Activated CD4-positive, alpha-beta T cell treated with anti-CD3 and anti-CD28 coated beads for 36 hours (primary cell): ENCODE results near the gene GOLT1A. TPM values are rescaled to one million over a fixed set of nuclear protein-coding genes. Genes with fewer than 3 reads are reported as not detected.

ENCODE experiments used
- ATAC-seq: fragments of 200-7000 bp; cut with Tn5 transposase; one replicate; pipeline ENCODE4 v1.10.0; 2021; ENCODE audit warnings: mild to moderate bottlenecking, moderate library complexity
- CTCF ChIA-PET: fragments of 350-600 bp; sonication (Branson Sonifier 250); formaldehyde crosslinking; loops from one replicate; lab custom pipeline; 2021; ENCODE audit warnings: antibody characterized with exemption; lab: Charles Lee
- POLR2A ChIA-PET: fragments of 350-600 bp; sonication (Branson Sonifier 250); formaldehyde crosslinking; loops from one replicate; lab custom pipeline; 2021; ENCODE audit warnings: antibody characterized with exemption, inconsistent platforms; lab: Charles Lee
- DNase-seq: peaks from one replicate; pipeline ENCODE4 v3.0.0-alpha.2; 2020
- H3K27ac Mint-ChIP-seq: one replicate; pipeline ENCODE4 v1.8.0; 2021; ENCODE audit warnings: mixed read lengths
- H3K27me3 Mint-ChIP-seq: one replicate; pipeline ENCODE4 v1.8.0; 2021; ENCODE audit warnings: mixed read lengths
- H3K36me3 Mint-ChIP-seq: one replicate; pipeline ENCODE4 v1.8.0; 2021; ENCODE audit warnings: low read depth, mixed read lengths
- H3K4me1 Mint-ChIP-seq: one replicate; pipeline ENCODE4 v1.8.0; 2021; ENCODE audit warnings: mixed read lengths
- H3K4me3 Mint-ChIP-seq: one replicate; pipeline ENCODE4 v1.8.0; 2021; ENCODE audit warnings: mild to moderate bottlenecking, moderate library complexity, mixed read lengths
- H3K9me3 Mint-ChIP-seq: one replicate; pipeline ENCODE4 v1.8.0; 2021; ENCODE audit warnings: low read depth, mixed read lengths
- intact Hi-C, 2 experiments: fragments of 100-400 bp; cut with DNase I in 1 of 2; cut with micrococcal nuclease in 1 of 2; formaldehyde crosslinking; loops; one replicate each; pipeline versions ENCODE4 v1.14.2 to v1.15.1; 2022 to 2024; cut with DNase I, micrococcal nuclease
- total RNA-seq, 2 experiments: library from RNA; stranded (reverse); gene quantifications; one replicate each; pipeline ENCODE4 v1.2.3, GENCODE V29; 2021

GOLT1A gene
- total RNA-seq, 2 experiments from 2014 or later, result 0.21 to 0.69 TPM

DNA sequence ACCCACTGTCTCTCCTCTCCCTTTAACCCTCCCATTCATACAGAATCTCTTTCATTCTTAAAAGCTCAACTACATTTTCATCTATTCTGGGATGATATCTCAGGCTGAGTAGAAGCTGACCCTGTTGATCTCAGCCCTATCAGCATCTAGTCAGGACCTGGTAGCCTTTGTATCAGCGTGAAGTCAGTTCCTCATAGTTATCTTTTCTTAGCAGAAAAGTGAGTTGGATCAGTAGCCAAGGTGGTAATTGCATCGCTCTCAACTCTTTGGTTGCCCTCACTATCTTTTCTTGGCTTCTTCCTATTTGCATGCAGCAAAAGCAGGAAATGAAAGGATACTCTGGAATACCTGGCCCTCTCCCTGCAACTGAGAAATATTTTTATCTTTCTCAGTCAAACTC, 13.6 kb upstream of the GOLT1A start:
- no peaks in the 10 kb centered on the region for H3K27me3 Mint-ChIP-seq
- H3K36me3 Mint-ChIP-seq, result no peaks in the 10 kb centered on the region
- CTCF ChIA-PET, result interaction anchor here (0.7 to 0.9 kb wide), 2 partner anchors 136 to 1062 kb away, joined by 3 to 5 read pairs; no protein-coding TSS in a partner anchor
- ATAC-seq (no peak), DNase-seq (no peak)
- no peak overlapping the region for H3K4me3 Mint-ChIP-seq
- intact Hi-C loops, result no loop called here
- POLR2A ChIA-PET, result interaction anchor here (0.6 kb wide), 1 partner anchor 816 kb away, joined by 3 read pairs; no protein-coding TSS in a partner anchor
- H3K27ac Mint-ChIP-seq, result no peak overlapping the region
- no peaks in the 10 kb centered on the region for H3K9me3 Mint-ChIP-seq
- no peaks in the 10 kb centered on the region for H3K4me1 Mint-ChIP-seq

DNA sequence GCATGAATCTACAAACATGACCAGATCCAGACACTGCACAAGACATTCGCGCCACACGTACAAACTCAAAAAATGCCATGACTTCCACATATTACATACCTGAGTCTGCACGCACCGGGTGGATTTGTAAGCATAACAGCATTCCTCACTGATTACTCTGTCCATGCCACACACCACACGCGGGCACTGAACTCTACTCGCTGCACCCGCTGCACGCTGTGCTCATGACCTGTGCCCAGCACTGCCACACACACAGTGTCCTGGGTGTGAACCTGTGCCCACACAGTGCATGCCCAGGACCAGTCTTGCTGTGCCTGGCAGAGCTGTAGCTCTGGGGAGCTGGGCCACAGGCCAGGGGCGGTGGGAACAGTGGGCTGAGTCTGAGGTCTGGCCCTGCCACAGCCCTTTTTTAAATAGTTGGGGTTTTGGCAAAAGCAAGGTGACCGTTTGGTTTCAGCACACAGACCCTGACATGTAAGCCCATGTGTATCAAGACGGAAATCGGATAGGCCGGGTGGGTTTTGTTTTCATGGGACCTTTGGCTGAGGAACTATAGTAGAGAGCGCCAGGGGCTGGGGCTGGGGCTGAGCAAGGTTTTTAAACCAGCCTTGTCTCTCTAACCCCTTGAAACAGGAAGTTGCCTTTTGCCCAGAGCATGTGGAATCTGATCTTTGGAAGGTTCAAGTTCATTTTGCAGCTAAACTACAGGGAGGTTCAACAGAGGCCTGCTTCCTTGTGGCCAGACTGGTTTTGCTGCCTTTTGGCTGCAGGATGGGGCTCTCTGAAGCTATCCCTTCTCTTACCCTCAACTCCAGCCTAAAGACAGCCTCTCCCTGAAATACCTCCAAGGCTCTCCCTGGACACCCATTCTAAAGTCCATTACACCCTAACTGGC, 12.3 kb upstream of the GOLT1A start:
- Mint-ChIP-seq H3K27ac (no peak overlapping the region), H3K4me1 (no peaks in the 10 kb centered on the region), H3K4me3 (no peak overlapping the region), H3K9me3 (no peaks in the 10 kb centered on the region), H3K36me3 (no peaks in the 10 kb centered on the region), H3K27me3 (no peaks in the 10 kb centered on the region)
- ChIA-PET POLR2A (no interaction called here), CTCF (no interaction called here)
- ATAC-seq, result no peak
- intact Hi-C loops, result no loop called here
- no peak for DNase-seq

GRCh38 chr1:204224655-204225054, 10.9 kb upstream of the GOLT1A start:
- no peak overlapping the region for H3K27ac Mint-ChIP-seq
- no peaks in the 10 kb centered on the region for H3K4me1 Mint-ChIP-seq
- H3K36me3 Mint-ChIP-seq, result no peaks in the 10 kb centered on the region
- ChIA-PET CTCF (interaction anchor here (0.7 kb wide), 1 partner anchor 35 kb away, joined by 3 read pairs; no protein-coding TSS in a partner anchor), POLR2A (no interaction called here)
- intact Hi-C loops, result no loop called here
- no peaks in the 10 kb centered on the region for H3K9me3 Mint-ChIP-seq
- ATAC-seq, result no peak
- DNase-seq, result no peak
- no peaks in the 10 kb centered on the region for H3K27me3 Mint-ChIP-seq
- H3K4me3 Mint-ChIP-seq, result no peak overlapping the region

- H3K27me3 Mint-ChIP-seq, result no peaks in the 10 kb centered on the region
- H3K4me1 Mint-ChIP-seq, result peaks cover 3% of the 10 kb centered on the region
- H3K27ac Mint-ChIP-seq, result no peak overlapping the region
- no peak overlapping the region for H3K4me3 Mint-ChIP-seq
- H3K9me3 Mint-ChIP-seq, result no peaks in the 10 kb centered on the region
- no peaks in the 10 kb centered on the region for H3K36me3 Mint-ChIP-seq
- ATAC-seq (no peak), DNase-seq (no peak)
- intact Hi-C loops, result no loop called here
- POLR2A ChIA-PET, result no interaction called here
- CTCF ChIA-PET, result interaction anchor here (0.8 kb wide), 1 partner anchor 16 kb away, joined by 3 read pairs; no protein-coding TSS in a partner anchor
Observed at GRCh38 chr1:204223129-204223860, 9.5 kb upstream of the GOLT1A start.

GRCh38 chr1:204222764-204223055, 8.9 kb upstream of the GOLT1A start:
- no peak for ATAC-seq
- POLR2A ChIA-PET, result no interaction called here
- no peak for DNase-seq
- Mint-ChIP-seq H3K27me3 (no peaks in the 10 kb centered on the region), H3K4me3 (no peak overlapping the region), H3K36me3 (no peaks in the 10 kb centered on the region), H3K27ac (no peak overlapping the region), H3K4me1 (peaks cover 3% of the 10 kb centered on the region), H3K9me3 (no peaks in the 10 kb centered on the region)
- CTCF ChIA-PET, result interaction anchor here (0.8 kb wide), 1 partner anchor 16 kb away, joined by 3 read pairs; no protein-coding TSS in a partner anchor
- intact Hi-C loops, result no loop called here

DNA sequence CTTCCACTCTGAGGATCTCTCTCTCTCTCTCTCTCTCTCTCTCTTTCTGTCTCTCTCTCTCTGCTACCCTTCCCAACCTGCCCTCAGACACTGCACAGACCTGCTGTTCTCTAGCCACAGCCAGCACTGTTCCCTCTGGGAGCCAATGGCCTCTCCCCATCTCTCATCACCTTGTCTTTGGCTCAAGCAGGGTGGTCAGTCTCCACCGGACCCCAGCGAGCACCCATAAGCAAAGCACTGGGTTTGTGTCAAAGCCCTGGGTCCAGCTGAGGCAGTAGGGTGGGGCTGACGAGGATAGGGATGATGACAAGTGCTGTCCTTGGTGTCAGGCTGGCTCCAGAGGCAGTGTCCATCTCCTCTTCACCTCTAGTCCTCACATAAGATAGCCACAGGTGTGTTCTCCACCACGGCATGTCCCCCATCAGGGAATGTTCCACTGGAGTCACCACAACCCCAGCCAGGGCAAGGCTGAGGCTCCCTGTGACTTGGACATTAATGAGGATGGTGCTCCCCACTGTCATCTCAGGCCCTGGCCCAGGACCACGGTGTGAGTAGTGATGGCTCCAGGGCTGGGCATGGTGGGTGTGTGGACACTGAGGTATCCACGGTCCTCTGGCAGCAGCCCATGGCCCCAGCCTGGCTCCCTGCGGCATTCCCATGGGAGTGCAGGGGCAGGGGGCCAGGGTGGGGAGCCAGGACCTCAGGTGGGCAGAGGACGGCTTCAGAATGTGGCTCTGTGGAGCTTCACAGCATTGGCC, 8.4 kb upstream of the GOLT1A start:
- Mint-ChIP-seq H3K4me3 (no peak overlapping the region), H3K27me3 (no peaks in the 10 kb centered on the region), H3K36me3 (no peaks in the 10 kb centered on the region), H3K9me3 (no peaks in the 10 kb centered on the region), H3K27ac (no peak overlapping the region), H3K4me1 (peaks cover 3% of the 10 kb centered on the region)
- ChIA-PET POLR2A (no interaction called here), CTCF (interaction anchor here (0.8 kb wide), 1 partner anchor 15 kb away, joined by 3 read pairs; no protein-coding TSS in a partner anchor)
- intact Hi-C loops, result no loop called here
- ATAC-seq (no peak), DNase-seq (no peak)

- Mint-ChIP-seq H3K27ac (no peak overlapping the region), H3K4me1 (peaks cover 3% of the 10 kb centered on the region), H3K4me3 (no peak overlapping the region), H3K36me3 (no peaks in the 10 kb centered on the region), H3K9me3 (no peaks in the 10 kb centered on the region), H3K27me3 (no peaks in the 10 kb centered on the region)
- intact Hi-C loops, result no loop called here
- no peak for DNase-seq
- CTCF ChIA-PET, result no interaction called here
- ATAC-seq, result no peak
- POLR2A ChIA-PET, result no interaction called here
Observed at GRCh38 chr1:204221271-204221670, 7.5 kb upstream of the GOLT1A start.

DNA sequence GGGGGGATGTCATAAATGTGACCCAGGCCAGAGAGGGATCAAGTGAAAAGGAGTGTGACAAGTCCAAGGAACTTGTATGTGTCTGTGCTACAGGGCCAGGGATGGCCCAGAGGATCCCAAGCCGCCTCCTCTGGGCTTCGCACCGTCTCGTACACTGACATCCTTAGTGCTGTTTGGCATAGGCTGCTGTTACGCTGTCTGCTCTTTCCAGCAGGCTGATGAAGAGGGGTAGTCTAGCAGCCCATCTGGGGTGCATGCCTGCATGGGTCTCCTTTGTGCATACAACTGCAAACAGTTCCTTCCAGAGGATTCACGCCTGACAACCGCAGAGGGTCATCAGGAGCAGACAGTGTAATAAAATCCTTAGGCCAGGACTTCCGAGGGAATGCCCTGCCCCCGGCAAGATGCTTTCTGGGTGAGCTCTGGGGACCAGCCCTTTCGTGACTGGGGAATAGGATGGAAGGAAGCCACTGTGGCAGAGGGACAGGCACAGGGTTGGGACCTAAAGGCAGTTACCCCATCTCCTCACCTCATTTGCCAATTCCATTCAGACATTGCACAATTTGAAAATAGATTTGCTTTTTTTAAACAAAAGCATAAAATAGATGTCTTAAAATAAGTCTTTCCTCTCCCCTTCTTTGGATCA, 6.3 kb upstream of the GOLT1A start:
- H3K4me1 Mint-ChIP-seq, result peaks cover 3% of the 10 kb centered on the region
- no peaks in the 10 kb centered on the region for H3K9me3 Mint-ChIP-seq
- CTCF ChIA-PET, result no interaction called here
- DNase-seq, result no peak
- H3K36me3 Mint-ChIP-seq, result no peaks in the 10 kb centered on the region
- intact Hi-C loops, result no loop called here
- no peak for ATAC-seq
- H3K27ac Mint-ChIP-seq, result no peak overlapping the region
- POLR2A ChIA-PET, result no interaction called here
- no peak overlapping the region for H3K4me3 Mint-ChIP-seq
- H3K27me3 Mint-ChIP-seq, result no peaks in the 10 kb centered on the region

DNA sequence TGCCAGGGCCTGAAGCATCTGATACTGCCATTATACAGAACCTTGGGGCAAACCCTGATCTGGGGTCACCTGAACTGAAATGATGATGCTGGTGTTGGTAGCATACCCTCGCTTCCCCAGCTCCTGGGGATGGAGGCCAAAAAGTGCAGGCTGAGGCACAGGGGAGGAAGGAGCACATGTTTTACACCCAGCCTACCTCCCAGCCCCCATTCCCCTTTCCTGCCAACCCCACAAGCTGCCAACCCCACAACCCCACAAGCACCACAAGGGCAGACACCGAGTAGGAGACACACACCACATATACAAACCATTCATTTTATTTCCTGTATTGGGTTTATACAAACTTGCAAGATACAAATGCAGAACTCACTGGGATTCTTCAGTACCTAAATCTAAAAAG, 4.8 kb upstream of the GOLT1A start:
- Mint-ChIP-seq H3K4me1 (peaks cover 8% of the 10 kb centered on the region), H3K9me3 (no peaks in the 10 kb centered on the region), H3K27ac (no peak overlapping the region), H3K4me3 (no peak overlapping the region), H3K27me3 (peaks cover 2% of the 10 kb centered on the region), H3K36me3 (no peaks in the 10 kb centered on the region)
- ATAC-seq, result no peak
- ChIA-PET POLR2A (no interaction called here), CTCF (interaction anchor here (0.8 to 1.9 kb wide), 3 partner anchors 97 to 180 kb away, joined by 3 to 8 read pairs (median 3); no protein-coding TSS in a partner anchor)
- intact Hi-C loops, result no loop called here
- no peak for DNase-seq

DNA sequence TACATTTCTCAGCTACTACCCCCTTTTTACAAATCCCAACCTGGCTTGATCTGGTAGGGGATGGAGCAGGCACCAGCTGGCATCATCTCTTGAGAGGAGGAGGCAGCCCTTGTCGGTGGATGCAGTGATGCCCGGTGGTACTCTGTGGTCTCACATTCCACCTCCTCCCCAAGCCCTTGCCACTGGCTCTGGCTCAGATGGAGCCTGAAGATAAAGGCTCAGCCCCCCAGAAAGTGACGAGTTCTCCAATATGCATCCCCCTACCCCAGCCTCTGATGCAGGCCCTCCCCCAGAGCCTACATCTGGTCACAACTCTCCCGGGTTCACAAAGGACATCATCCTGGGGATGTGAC, 3.8 kb upstream of the GOLT1A start:
- no peak for ATAC-seq

More for the DNA sequence above, 3.8 kb upstream of the GOLT1A start:
- ChIA-PET CTCF (interaction anchor here (1.1 to 4.4 kb wide), 3 partner anchors 11 to 181 kb away, joined by 3 to 27 read pairs (median 8); no protein-coding TSS in a partner anchor), POLR2A (no interaction called here)
- intact Hi-C loops, result no loop called here
- Mint-ChIP-seq H3K4me1 (peaks cover 8% of the 10 kb centered on the region), H3K27ac (no peak overlapping the region), H3K9me3 (no peaks in the 10 kb centered on the region), H3K36me3 (no peaks in the 10 kb centered on the region), H3K27me3 (peaks cover 2% of the 10 kb centered on the region), H3K4me3 (no peak overlapping the region)
- DNase-seq, result no peak
